Endothelial cell of umbilical vein (primary cell): ENCODE data around the gene C14orf119.

Source experiments
- CTCF ChIP-seq, 2 donors: IDR thresholded peaks; 1 replicate in 1 of 2; 2 replicates in 1 of 2; pipeline ENCODE4 v1.5.1; 2011; ENCODE audit warnings: low read length in 2 of 2, mild to moderate bottlenecking in 2 of 2, moderate library complexity in 2 of 2, control low read depth in 1 of 2, inconsistent platforms in 1 of 2, low read depth in 1 of 2; ENCODE audit not compliant: insufficient read depth in 1 of 2; ENCODE audit errors: extremely low read depth in 1 of 2
- EZH2 ChIP-seq: IDR thresholded peaks from 2 replicates; pipeline ENCODE4 v1.6.1; 2012; ENCODE audit warnings: borderline replicate concordance, low read depth, mild to moderate bottlenecking, moderate library complexity, low read length, inconsistent platforms; ENCODE audit not compliant: severe bottlenecking
- FOS ChIP-seq: IDR thresholded peaks from 2 replicates; pipeline ENCODE4 v1.6.1; 2011; ENCODE audit warnings: mild to moderate bottlenecking, low read length, moderate library complexity, borderline replicate concordance; ENCODE audit not compliant: insufficient read depth
- GATA2 ChIP-seq: IDR thresholded peaks from 2 replicates; pipeline ENCODE4 v1.7.0; 2011; ENCODE audit warnings: low read depth, mild to moderate bottlenecking, moderate library complexity, mixed read lengths, low read length; ENCODE audit not compliant: insufficient read length, insufficient read depth
- JUN ChIP-seq: IDR thresholded peaks from 2 replicates; pipeline ENCODE4 v1.6.1; 2011; ENCODE audit warnings: borderline replicate concordance, low read depth; ENCODE audit not compliant: insufficient read length, insufficient read depth
- MAX ChIP-seq: IDR thresholded peaks from 2 replicates; pipeline ENCODE4 v1.6.1; 2011; ENCODE audit not compliant: insufficient read depth, insufficient read length
- MYC ChIP-seq: IDR thresholded peaks from one replicate; pipeline ENCODE4 v1.6.1; 2011; ENCODE audit warnings: mild to moderate bottlenecking, low read depth, low read length
- POLR2A ChIP-seq: IDR thresholded peaks from 2 replicates; pipeline ENCODE4 v1.6.1; 2012; ENCODE audit warnings: low read depth, mild to moderate bottlenecking, control low read depth, low read length
- POLR2AphosphoS5 ChIP-seq: IDR thresholded peaks from 2 replicates; pipeline ENCODE4 v1.6.1; 2012; ENCODE audit warnings: low read depth, mild to moderate bottlenecking, control low read depth, low read length, moderate library complexity; ENCODE audit not compliant: insufficient read depth

- TF ChIP-seq CTCF (IDR thresholded peaks at IDR 0.05; ENCODE audit: extremely low read depth in 1 of 2, insufficient read depth in 1 of 2, low read depth in 1 of 2, low read length in 2 of 2), result no peak
- no peak for TF ChIP-seq MAX
- no peak for TF ChIP-seq POLR2AphosphoS5
- no peak for TF ChIP-seq FOS
- TF ChIP-seq JUN, result no peak
- no peak for TF ChIP-seq EZH2
- no peak for TF ChIP-seq POLR2A
- TF ChIP-seq MYC, result no peak
- TF ChIP-seq GATA2, result no peak
These were observed 17.3 kb downstream of the C14orf119 start for GRCh38 chr14:23112359-23113178.
